Activated T-cell treated with anti-CD3 and anti-CD28 coated beads, Interleukin-2, amount 50 U/mL, for 1 hour (primary cell): ENCODE measurements around the gene SCARB1.

Source experiments
- DNase-seq: peaks from one replicate; pipeline ENCODE4 v3.0.0-alpha.2; 2020

Gene SCARB1

DNA sequence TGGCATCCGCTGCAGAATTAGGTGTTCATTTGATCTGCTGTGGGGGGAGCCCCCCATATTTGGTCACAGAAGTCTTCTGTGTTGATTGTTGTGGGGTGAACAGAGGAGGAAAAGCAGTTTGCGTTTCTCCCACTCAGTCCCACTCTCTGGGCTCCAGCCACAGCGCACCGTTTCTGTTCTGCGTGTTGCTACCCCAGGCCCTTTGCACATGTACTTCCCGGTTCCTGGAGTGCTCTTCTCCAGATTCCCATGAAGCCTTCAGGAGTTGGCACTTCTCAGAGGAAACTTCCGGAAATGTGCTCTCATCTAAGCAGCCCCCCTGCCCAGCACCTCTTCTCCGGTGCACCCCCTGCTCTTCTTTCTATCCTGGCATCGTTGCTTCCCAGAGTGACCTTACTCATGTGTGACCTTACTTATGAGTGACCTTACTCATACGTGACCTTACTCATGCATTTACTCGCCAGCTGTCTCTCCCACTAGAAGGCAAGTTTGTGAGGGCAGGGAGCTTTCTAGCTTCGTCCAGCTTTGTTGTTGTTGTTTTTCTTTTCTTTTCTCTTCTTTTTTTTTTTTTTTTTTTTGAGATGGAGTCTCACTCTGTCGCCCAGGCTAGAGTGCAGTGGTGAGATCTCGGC, 93.7 kb downstream of the SCARB1 start:
- no peak for DNase-seq

DNA sequence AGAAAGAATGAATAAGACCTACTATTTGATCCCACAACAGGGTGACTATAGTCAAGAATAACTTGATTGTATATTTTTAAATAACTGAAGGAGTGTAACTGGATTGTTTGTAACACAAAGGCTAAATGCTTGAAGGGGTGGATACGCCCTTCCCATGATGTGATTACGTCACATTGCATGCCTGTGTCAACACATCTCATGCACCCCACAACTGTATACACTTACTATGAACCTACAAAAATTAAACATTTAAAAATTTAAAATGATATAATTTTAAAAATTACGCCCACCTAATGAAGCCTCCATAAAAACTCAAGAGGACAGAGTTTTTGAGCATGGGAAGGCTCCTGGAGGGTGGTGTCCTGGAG, 94.5 kb downstream of the SCARB1 start:
- no peak for DNase-seq

- no peak for DNase-seq
Measured at GRCh38 chr12:124768452-124769162, 95.1 kb downstream of the SCARB1 start.

- DNase-seq: peak; percentile 86
Measured at GRCh38 chr12:124767066-124767821, 96.4 kb downstream of the SCARB1 start.

DNA sequence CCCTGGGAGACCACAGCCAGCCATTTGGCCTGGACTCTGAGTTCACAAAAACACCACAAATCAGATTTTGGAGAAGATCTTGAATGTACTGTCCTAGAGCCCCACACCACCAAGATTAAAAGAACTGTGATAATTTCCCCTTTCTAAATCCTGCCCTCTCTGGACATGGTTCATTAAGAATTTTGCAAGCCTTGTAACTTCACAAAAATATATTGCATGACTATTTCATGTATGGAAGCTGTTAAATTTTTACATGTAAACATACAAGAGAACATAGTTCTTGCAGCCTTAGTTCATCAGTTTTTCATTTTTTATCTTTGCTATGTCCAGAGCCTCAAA, 97.0 kb downstream of the SCARB1 start:
- no peak for DNase-seq

GRCh38 chr12:124765581-124766489, 97.8 kb downstream of the SCARB1 start:
- no peak for DNase-seq

DNA sequence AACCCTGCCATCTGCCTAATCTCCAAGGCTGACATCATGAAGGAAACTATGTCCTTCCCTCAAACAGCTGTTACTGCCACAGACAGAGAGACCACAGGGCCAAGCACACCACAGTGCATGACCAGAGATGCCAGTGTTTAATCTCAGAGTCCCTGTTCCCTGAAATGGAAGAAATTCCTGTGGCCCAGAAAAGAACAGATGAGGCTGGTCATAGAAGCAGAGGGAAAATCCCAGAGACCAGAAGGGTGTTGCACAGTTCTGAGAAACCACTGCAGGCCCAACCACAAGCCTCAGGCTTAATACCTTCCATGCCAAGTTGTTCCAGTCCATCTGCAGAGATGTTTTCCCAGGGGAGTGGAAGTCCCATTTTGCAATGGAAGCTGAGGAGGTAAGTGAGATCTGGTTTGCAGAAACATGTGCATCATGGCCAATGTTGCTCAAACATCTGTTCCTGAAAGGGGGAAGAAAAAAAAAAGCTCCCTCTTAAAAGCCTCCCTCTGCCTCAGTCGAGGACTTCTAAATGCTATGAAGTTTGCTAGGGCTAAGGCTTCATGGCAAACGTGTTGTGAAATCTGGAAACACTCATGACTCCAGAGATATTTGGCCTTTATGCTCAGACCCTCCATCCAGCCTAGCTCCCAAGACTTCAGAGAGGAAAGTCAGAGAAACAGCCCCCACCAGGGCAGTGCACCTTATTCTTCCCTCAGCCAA, 98.6 kb downstream of the SCARB1 start:
- DNase-seq: no peak

- no peak for DNase-seq
Measured at GRCh38 chr12:124764451-124764850, 99.2 kb downstream of the SCARB1 start.

GRCh38 chr12:124763594-124763979, 100.1 kb downstream of the SCARB1 start:
- DNase-seq: no peak

- no peak for DNase-seq
Measured at GRCh38 chr12:124762791-124763593, 100.7 kb downstream of the SCARB1 start.

GRCh38 chr12:124762384-124762783, 101.3 kb downstream of the SCARB1 start:
- DNase-seq: no peak

GRCh38 chr12:124761871-124762270, 101.8 kb downstream of the SCARB1 start:
- no peak for DNase-seq

DNA sequence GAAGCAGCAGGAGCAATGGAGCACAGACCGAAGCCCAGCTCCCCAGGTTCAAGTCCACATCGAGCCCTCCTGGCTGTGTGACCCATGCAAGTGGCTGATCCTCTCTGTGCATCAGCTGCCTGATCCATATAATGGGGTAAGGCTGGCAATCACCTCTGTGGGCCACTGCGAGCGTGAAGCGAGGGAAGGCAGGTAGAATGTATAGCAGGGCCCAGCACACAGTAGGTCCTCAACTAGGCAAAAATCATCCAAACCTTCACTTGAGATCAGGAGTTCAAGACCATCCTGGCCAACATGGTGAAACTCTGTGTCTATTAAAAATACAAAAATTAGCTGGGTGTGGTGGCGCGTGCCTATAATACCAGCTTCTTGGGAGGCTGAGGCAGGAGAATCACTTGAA, 102.6 kb downstream of the SCARB1 start:
- no peak for DNase-seq

DNA sequence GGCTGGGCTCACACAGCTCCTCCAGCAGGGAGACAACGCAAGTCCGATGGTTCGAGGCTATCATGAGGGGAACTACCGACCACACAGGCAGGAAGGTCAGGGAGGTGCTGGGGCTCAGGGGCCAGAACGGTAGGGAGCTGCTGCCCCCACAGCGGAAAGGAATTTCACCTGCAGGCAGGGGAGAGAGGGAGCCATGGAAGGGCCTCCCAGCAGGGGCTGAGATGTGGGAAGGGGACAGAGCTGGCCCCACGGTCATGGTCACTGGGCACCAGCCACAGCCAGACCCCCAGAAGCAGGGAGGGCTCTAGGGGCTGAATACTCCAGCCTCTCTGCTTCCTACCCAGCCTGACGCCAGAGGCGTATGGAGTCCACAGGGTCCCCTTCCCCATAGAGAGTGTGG, 103.1 kb downstream of the SCARB1 start:
- DNase-seq: no peak

- DNase-seq: no peak
Measured at GRCh38 chr12:124759841-124760503, 103.7 kb downstream of the SCARB1 start.

DNA sequence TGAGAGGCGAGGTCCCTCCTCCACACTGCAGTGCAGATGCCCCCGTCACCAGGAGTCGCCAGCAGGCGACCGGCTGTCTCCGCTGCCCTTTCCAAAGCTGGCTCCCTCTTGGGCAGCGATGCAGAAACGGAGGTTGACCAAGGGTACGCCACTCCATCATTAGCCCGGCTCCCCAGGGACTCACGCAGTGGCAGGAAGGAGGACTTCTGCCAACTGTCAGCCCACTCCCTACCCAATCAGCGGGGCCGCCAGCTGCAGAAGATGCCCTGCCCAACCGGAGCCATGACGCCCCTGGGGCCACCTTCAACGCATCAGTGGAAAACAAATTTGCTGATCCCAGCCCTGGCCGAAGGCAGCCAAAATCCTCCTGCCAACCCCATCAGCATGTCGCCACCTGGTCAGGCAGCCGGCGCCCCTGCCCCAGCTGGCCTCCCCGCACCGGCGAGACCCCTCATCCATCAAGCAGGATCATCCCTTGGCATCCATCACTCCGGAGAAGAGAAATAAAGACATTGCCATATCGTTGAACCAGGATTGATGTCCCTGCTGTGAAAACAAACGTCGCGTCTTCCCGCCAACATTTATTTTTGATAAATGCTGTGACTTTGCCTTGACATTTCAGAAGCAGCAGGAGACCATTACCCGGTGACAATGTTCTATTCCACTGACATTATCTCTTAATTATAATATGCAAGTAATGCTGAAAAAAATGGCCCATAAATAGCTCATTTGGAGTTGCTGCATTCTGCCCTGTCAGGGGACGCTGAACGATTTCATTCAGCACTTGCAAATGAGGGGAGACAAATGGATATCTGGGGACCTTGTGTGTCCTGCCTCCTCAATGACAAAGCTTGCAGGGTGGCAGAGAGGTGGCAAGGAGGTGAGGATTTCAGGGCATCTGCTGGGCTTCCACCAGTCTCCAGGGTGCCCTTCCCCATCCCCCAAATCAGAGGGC, 105.1 kb downstream of the SCARB1 start:
- DNase-seq: no peak

GRCh38 chr12:124757329-124757728, 106.3 kb downstream of the SCARB1 start:
- DNase-seq: no peak

GRCh38 chr12:124756760-124757159, 106.9 kb downstream of the SCARB1 start:
- DNase-seq: no peak

DNA sequence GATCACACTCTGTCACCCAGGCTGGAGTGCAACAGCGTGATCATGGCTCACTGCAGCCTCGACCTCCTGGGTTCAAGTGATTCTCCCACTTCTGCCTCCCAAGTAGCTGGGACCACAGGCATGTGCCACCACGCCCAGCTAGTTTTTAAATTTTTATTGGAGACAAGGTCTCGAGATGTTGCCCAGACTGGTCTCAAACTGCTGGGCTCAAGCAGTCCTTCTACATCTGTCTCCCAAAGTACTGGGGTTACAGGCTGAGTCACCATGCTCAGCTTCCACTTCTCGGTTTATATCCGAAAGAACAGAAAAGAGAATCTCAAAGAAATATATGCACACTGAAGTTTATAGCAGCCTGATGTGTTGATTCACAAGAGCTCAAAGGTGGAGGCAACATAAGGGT, 107.5 kb downstream of the SCARB1 start:
- no peak for DNase-seq

DNA sequence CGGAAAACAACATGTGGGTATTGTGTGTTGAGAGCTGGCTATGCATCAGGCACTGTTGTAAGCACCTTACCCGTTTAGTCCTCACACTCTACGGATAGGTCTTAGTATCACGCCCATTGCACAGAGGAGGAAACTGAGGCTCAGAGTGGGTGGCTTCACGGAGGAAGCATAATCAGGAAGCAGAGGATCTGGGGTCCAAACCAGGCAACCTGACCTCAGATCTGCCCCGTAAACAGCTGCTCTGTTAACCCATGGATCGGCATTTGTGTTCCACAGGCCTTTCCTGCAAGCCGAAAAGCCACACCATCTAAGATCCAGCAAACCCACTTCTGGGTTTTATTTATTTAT, 107.9 kb downstream of the SCARB1 start:
- DNase-seq: no peak
